HG03196 (cell line): Measurements from ENCODE around the gene KLHL13.

Experiments used
- ATAC-seq: cut with Tn5 transposase; IDR thresholded peaks from one replicate; pipeline ENCODE4 v1.9.1; 2021; ENCODE audit not compliant: unreplicated experiment

The KLHL13 gene

GRCh38 chrX:117871796-117872195 lies 244.8 kb downstream of the KLHL13 start:
- no peak for ATAC-seq

- no peak for ATAC-seq
Observed at GRCh38 chrX:117860517-117860916, 256.1 kb downstream of the KLHL13 start.

GRCh38 chrX:117854806-117855205 lies 261.8 kb downstream of the KLHL13 start:
- no peak for ATAC-seq

DNA sequence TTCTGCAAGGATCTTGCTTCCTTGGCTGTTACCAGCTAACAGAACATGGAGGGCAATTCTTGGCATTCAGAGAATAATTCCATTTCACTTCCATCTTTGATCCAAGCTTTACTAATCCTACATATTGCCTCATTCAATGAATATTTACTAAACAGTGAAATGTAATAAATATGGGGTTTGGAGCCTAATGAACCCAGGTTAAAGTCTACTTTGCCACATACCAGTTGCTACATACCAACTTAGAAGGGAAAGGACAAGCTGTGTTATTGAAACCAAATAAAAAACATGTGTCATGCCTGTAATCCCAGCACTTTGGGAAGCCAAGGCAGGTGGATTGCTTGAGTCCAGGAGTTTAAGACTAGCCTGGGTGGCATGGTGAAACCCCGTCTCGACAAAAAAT lies 265.6 kb downstream of the KLHL13 start:
- ATAC-seq: no peak
